Cardiac muscle cell (in vitro differentiated cells and primary cell): Measurements from ENCODE around the gene FAM89B. TPM values are rescaled to one million over a fixed set of nuclear protein-coding genes. Genes with fewer than 3 reads are reported as not detected.
A peak's percentile ranks its signal among the peaks of the same experiment; 100 is the strongest.

Experiments
- DNase-seq, 2 donors: peaks; one replicate each; pipeline versions ENCODE4 v3.0.0 to v3.0.0-alpha.2; 2010 to 2017; ENCODE audit warnings: low read depth in 1 of 2, low spot score in 1 of 2
- H3K27ac ChIP-seq: fragments of 200-600 bp; sonication (generic); 2 replicates; pipeline ENCODE4 v1.5.1; 2016
- H3K27me3 ChIP-seq: fragments of 200-600 bp; sonication (generic); 2 replicates; pipeline ENCODE4 v1.6.0; 2016; ENCODE audit warnings: control low read depth
- H3K36me3 ChIP-seq: fragments of 200-600 bp; sonication (generic); 2 replicates; pipeline ENCODE4 v1.5.1; 2016; ENCODE audit warnings: control low read depth
- H3K4me1 ChIP-seq: fragments of 200-600 bp; sonication (generic); 2 replicates; pipeline ENCODE4 v1.8.1; 2017; ENCODE audit warnings: low read depth, mild to moderate bottlenecking, mixed run types
- H3K4me3 ChIP-seq: fragments of 200-600 bp; sonication (generic); 2 replicates; pipeline ENCODE4 v1.5.1; 2016; ENCODE audit warnings: mild to moderate bottlenecking
- H3K9me3 ChIP-seq: fragments of 200-600 bp; sonication (generic); 2 replicates; pipeline ENCODE4 v1.5.1; 2017; ENCODE audit warnings: low read depth, mild to moderate bottlenecking, control low read depth
- polyA plus RNA-seq: library from polyadenylated mRNA; unstranded; fragments of >200 nt; fragmentation: Nextera tagmentation; extraction: Ambion mirVana; gene quantifications from 2 replicates; pipeline ENCODE4 v1.2.1, GENCODE V29; 2016
- total RNA-seq: library from RNA; depleted of rRNA; stranded (reverse); fragments of >200 nt; gene quantifications from 2 replicates; pipeline ENCODE4 v1.2.3, GENCODE V29; 2016
- TF ChIP-seq, protein P1 (sequence below): IDR thresholded peaks from 2 replicates; pipeline ENCODE4 v1.5.1; 2012; ENCODE audit warnings: low read depth, mild to moderate bottlenecking, low read length

FAM89B gene
- total and polyA plus RNA-seq, 2 experiments from 2014 or later, result 42.9 to 132 TPM

DNA sequence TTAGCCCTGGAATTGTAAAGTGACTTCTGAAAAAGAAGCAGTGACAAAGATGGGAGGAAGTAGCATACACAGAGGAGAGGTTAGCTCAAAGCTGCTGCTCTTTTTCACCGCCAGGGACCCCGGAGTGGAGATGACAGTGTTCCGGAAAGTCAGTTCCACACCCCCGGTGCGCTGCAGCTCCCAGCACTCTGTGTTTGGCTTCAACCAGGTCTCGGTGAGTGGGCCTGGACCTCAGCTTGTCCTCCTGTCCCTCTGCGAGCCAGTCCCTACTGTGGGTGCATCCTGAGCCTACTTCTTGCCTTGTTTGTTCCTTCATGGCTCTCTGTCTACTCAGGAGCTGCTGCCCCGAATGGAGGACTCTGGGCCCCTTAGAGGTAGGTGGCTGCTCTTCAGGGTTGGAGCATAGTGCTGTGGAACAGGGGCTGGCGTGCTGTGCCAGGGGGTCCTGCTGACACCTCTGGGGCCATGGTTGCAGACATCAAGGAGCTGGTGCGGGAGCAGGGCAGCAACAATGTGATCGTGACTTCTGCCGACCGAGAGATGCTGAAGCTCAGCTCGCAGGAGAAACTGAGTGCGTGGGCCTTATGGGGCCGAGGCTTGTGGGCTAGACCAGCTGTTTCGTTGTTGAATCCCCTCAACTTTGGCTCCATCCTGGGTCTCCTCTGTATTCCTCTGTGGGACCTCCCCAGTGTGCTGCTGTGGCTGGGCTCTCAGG lies 45.0 kb downstream of the FAM89B start:
- peaks cover 12% of the 10 kb centered on the region for H3K4me1 ChIP-seq
- TF ChIP-seq, protein P1, sequence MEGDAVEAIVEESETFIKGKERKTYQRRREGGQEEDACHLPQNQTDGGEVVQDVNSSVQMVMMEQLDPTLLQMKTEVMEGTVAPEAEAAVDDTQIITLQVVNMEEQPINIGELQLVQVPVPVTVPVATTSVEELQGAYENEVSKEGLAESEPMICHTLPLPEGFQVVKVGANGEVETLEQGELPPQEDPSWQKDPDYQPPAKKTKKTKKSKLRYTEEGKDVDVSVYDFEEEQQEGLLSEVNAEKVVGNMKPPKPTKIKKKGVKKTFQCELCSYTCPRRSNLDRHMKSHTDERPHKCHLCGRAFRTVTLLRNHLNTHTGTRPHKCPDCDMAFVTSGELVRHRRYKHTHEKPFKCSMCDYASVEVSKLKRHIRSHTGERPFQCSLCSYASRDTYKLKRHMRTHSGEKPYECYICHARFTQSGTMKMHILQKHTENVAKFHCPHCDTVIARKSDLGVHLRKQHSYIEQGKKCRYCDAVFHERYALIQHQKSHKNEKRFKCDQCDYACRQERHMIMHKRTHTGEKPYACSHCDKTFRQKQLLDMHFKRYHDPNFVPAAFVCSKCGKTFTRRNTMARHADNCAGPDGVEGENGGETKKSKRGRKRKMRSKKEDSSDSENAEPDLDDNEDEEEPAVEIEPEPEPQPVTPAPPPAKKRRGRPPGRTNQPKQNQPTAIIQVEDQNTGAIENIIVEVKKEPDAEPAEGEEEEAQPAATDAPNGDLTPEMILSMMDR, result no peak
- peaks cover 11% of the 10 kb centered on the region for H3K36me3 ChIP-seq
- no peaks in the 10 kb centered on the region for H3K27me3 ChIP-seq
- no peak for DNase-seq
- peak overlapping the region; percentile 65 for H3K27ac ChIP-seq
- H3K4me3 ChIP-seq, result peak overlapping the region; percentile 51
- no peaks in the 10 kb centered on the region for H3K9me3 ChIP-seq

DNA sequence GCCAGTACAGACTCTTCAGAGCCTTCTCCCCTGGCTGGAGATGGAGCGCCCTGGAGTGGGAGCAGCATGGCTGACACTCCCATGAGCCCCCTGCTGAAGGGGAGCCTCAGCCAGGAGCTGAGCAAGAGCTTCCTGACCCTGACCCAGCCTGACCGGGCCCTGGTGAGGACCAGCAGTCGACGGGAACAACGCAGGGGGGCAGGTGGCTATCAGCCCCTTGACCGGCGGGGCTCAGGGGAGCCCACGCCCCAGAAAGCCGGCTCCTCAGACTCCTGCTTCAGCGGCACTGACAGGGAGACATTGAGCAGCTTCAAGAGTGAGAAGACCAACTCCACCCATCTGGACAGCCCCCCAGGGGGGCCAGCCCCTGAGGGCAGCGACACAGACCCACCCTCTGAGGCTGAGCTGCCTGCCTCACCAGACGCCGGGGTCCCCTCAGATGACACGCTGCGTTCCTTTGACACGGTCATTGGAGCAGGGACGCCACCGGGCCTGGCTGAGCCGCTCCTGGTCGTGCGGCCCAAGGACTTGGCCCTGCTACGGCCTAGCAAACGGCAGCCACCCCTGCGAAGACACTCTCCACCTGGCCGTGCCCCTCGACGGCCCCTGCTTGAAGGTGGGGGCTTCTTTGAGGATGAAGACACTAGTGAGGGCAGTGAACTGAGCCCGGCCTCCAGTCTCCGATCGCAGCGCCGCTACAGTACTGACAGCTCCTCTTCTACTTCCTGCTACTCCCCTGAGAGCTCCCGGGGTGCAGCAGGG lies 45.8 kb downstream of the FAM89B start:
- no peak overlapping the region for H3K4me3 ChIP-seq
- no peaks in the 10 kb centered on the region for H3K9me3 ChIP-seq
- peaks cover 11% of the 10 kb centered on the region for H3K4me1 ChIP-seq
- H3K27me3 ChIP-seq, result no peaks in the 10 kb centered on the region
- DNase-seq, result no peak
- H3K36me3 ChIP-seq, result peaks cover 11% of the 10 kb centered on the region
- TF ChIP-seq, protein P1, result no peak
- H3K27ac ChIP-seq, result no peak overlapping the region

DNA sequence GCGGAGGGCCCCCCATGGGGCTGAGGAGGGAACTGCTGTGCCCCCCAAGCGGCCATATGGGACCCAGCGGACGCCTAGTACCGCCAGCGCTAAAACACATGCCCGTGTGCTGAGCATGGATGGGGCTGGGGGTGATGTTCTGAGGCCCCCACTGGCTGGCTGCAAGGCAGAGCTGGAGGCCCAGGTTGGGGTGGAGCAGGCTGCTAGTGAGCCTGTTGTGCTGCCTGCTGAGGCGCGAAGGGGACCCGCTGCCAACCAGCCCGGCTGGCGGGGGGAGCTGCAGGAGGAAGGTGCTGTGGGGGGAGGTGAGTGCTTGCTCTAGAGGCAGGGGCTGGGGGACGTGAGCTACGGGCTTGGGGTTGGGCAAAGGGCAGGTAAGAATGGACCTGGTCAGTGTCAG lies 46.4 kb downstream of the FAM89B start:
- H3K36me3 ChIP-seq, result peaks cover 13% of the 10 kb centered on the region
- H3K27ac ChIP-seq, result no peak overlapping the region
- no peaks in the 10 kb centered on the region for H3K27me3 ChIP-seq
- H3K9me3 ChIP-seq, result no peaks in the 10 kb centered on the region
- DNase-seq, result no peak
- TF ChIP-seq, protein P1, result no peak
- H3K4me1 ChIP-seq, result peaks cover 6% of the 10 kb centered on the region
- H3K4me3 ChIP-seq, result no peak overlapping the region

DNA sequence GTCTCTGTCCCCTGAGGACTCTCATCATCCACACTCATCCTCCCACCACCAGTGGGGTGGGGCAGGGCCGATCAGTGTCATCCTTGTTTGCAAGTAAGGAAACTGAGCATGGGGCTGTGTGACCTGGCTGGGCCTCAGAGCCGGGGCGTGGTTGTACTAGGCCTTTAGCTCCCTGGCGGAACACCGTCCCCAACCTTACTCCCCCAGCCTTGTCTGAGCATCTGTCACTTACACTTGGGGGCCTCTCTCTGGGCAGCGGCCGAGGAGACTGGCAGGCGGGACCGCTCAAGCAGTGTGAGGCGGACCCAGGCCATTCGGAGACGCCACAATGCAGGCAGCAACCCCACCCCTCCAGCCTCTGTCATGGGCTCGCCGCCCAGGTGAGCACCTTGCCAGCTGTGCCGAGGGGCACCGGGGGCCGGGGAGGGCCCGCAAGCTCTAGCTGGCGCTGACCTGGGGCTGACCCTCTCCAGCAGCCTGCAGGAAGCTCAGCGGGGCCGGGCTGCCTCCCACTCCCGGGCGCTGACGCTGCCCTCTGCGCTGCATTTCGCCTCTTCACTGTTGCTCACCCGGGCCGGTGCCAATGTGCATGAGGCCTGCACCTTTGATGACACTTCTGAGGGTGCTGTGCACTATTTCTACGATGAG lies 47.1 kb downstream of the FAM89B start:
- TF ChIP-seq, protein P1, result no peak
- peaks cover 6% of the 10 kb centered on the region for H3K4me1 ChIP-seq
- no peak overlapping the region for H3K4me3 ChIP-seq
- H3K27me3 ChIP-seq, result no peaks in the 10 kb centered on the region
- no peaks in the 10 kb centered on the region for H3K9me3 ChIP-seq
- H3K36me3 ChIP-seq, result peaks cover 19% of the 10 kb centered on the region
- DNase-seq, result no peak
- H3K27ac ChIP-seq, result no peak overlapping the region

DNA sequence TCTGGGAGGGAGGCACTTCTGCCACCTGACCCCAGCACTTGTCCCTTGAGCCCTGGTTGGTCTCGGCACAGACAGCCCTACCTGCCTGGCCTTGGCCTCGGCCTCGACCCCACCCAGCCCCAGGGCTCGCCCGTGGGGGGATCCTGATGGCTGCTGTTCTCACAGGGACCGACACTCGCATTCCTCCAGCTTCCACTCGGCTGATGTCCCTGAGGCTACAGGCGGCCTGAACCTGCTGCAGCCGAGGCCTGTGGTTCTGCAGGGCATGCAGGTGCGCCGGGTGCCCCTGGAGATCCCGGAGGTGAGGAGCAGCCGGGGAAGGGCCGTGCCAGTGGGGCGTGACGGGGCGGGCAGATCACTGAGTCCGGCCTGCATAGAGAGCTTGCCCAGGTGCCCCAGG lies 48.3 kb downstream of the FAM89B start:
- peaks cover 24% of the 10 kb centered on the region for H3K36me3 ChIP-seq

More for the DNA sequence above, 48.3 kb downstream of the FAM89B start:
- no peak overlapping the region for H3K4me3 ChIP-seq
- no peaks in the 10 kb centered on the region for H3K27me3 ChIP-seq
- H3K27ac ChIP-seq, result no peak overlapping the region
- H3K4me1 ChIP-seq, result peaks cover 6% of the 10 kb centered on the region
- H3K9me3 ChIP-seq, result no peaks in the 10 kb centered on the region
- no peak for DNase-seq
- TF ChIP-seq, protein P1, result no peak
